Stimulated activated CD8-positive, alpha-beta memory T cell treated with anti-CD3 and anti-CD28 coated beads, Interleukin-12 subunit alpha, Interleukin-12 subunit beta, amount 100 ng/mL, for 1 hour (primary cell): Measurements from ENCODE around the gene MUC5B.
"Not testable (repeated sequence)": the region's sequence is repeated elsewhere in the genome, so short reads cannot be mapped to it uniquely, and the experiment has no call there.

Experiments
- DNase-seq: peaks from one replicate; pipeline ENCODE4 v3.0.0-alpha.2; 2020; ENCODE audit warnings: low read depth

MUC5B gene

GRCh38 chr11:1222491-1223345 is at the start of gene MUC5B:
Gene MUC5B, plus strand, starts transcription at chr11:1223066. Its CDS starts 58 bp downstream, at chr11:1223124.
- no peak for DNase-seq

- DNase-seq = not testable (repeated sequence)
These were observed 49.5 kb upstream of the MUC5B start for GRCh38 chr11:1173396-1173795.

- no peak for DNase-seq
These were observed 48.2 kb upstream of the MUC5B start for GRCh38 chr11:1174441-1175370.

GRCh38 chr11:1175461-1176223 is 47.2 kb upstream of the MUC5B start:
- no peak for DNase-seq

GRCh38 chr11:1176224-1177019 is 46.4 kb upstream of the MUC5B start:
- no peak for DNase-seq

GRCh38 chr11:1177020-1177770 is 45.7 kb upstream of the MUC5B start:
- no peak for DNase-seq

GRCh38 chr11:1177771-1178090 is 45.1 kb upstream of the MUC5B start:
- no peak for DNase-seq

- no peak for DNase-seq
These were observed 44.5 kb upstream of the MUC5B start for GRCh38 chr11:1178201-1178885.

- DNase-seq = no peak
These were observed 44.0 kb upstream of the MUC5B start for GRCh38 chr11:1178906-1179305.

GRCh38 chr11:1179641-1180040 is 43.2 kb upstream of the MUC5B start:
- DNase-seq = no peak

GRCh38 chr11:1180171-1180570 is 42.7 kb upstream of the MUC5B start:
- DNase-seq = no peak

GRCh38 chr11:1180947-1181391 is 41.9 kb upstream of the MUC5B start:
- no peak for DNase-seq

GRCh38 chr11:1181420-1181819 is 41.4 kb upstream of the MUC5B start:
- no peak for DNase-seq

GRCh38 chr11:1181853-1182535 is 40.9 kb upstream of the MUC5B start:
- DNase-seq = no peak

- not testable (repeated sequence) for DNase-seq
These were observed 38.7 kb upstream of the MUC5B start for GRCh38 chr11:1184139-1184538.

- DNase-seq = not testable (repeated sequence)
These were observed 34.3 kb upstream of the MUC5B start for GRCh38 chr11:1188451-1189130.

GRCh38 chr11:1189816-1190215 is 33.0 kb upstream of the MUC5B start:
- DNase-seq = not testable (repeated sequence)

GRCh38 chr11:1191786-1192470 is 30.9 kb upstream of the MUC5B start:
- DNase-seq = not testable (repeated sequence)
